LNCAP (cell line): ENCODE measurements around the gene ANKFY1.

ENCODE experiments used
- TF ChIP-seq, protein P1 (sequence below): fragments of 450-650 bp; IDR thresholded peaks from 2 replicates; pipeline ENCODE4 v1.5.1; 2017; ENCODE audit warnings: mild to moderate bottlenecking

The ANKFY1 gene

DNA sequence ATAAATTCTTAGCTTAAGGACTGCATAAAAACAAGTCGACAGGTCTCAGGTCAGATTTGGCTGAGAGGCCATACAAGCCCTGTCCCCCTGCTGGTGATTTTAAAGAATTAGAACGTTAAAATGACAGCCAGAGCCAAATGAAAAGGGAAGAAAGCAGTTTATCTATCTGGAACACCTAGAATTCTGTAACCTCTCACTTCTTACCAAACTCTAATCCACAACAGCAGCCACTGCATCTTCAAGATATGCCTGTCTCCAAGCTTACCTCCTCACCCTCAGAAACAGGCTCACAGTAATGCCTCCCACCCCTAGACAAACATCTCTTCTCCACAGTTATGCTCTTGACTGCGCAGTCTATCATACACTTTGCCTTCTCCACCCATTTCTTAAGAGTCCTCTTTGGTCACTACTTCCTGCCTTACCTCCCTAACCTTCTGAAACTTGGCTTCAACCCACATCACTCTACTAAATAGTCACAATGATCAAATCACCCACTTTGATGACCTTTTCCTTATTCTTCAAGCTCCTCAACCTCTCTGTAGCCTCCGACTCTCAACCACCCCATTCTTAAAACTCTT is 14.2 kb downstream of the ANKFY1 start:
- TF ChIP-seq, protein P1, sequence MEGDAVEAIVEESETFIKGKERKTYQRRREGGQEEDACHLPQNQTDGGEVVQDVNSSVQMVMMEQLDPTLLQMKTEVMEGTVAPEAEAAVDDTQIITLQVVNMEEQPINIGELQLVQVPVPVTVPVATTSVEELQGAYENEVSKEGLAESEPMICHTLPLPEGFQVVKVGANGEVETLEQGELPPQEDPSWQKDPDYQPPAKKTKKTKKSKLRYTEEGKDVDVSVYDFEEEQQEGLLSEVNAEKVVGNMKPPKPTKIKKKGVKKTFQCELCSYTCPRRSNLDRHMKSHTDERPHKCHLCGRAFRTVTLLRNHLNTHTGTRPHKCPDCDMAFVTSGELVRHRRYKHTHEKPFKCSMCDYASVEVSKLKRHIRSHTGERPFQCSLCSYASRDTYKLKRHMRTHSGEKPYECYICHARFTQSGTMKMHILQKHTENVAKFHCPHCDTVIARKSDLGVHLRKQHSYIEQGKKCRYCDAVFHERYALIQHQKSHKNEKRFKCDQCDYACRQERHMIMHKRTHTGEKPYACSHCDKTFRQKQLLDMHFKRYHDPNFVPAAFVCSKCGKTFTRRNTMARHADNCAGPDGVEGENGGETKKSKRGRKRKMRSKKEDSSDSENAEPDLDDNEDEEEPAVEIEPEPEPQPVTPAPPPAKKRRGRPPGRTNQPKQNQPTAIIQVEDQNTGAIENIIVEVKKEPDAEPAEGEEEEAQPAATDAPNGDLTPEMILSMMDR: peak; percentile 50

DNA sequence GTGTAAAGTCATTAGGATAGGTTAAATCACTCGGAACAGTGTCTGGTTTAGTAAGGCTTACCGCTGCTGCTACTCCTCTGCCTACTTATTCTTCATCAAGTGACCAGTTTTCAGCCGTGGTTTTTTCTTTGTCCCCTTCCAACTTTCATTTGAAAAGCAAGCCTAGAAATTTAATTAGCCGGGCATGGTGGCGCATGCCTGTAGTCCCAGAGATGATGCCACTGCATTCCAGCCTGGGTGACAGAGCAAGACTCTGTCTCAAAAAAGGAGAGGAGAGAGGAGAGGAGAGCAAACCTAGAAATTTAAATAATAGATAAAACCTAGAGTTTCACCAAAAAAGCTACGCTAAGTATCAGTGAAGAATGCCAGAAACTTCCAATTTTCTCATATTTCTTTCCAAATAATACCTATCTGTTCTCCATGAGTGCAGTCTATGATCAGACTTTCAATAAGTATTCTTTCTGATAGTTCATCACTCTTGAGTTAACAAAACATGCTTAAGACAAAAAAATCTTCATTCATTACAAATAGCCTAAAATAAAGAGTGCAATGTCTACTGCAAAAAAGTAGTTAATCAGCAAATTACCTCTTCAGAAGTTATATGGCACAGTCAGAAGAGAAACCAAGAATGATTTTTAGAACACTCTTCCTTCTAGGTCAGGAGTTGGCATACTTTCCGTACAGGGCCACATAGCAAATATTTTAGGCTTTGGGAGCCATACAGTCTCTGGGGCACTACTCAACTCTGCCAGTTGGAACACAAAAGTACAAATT is 15.1 kb downstream of the ANKFY1 start:
- TF ChIP-seq, protein P1: no peak

DNA sequence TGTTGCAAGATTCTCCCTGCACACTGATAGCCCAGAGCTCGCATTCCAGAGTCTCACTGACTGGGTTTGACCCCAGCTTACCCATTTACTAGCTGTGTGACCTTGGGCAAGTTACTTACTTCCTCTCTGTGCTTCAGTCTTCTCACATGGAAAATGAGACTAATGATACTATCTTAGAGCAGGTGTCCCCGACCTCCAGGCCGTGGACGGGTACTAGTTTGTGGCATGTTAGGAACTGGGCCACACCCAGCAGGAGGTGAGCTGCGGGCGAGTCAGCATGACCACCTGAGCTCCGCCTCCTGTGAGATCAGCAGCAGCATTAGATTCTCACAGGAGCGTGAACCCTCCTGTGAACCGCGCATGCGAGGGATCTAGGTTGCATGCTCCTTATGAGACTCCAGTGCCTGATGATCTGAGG is 15.8 kb downstream of the ANKFY1 start:
- TF ChIP-seq, protein P1: no peak

DNA sequence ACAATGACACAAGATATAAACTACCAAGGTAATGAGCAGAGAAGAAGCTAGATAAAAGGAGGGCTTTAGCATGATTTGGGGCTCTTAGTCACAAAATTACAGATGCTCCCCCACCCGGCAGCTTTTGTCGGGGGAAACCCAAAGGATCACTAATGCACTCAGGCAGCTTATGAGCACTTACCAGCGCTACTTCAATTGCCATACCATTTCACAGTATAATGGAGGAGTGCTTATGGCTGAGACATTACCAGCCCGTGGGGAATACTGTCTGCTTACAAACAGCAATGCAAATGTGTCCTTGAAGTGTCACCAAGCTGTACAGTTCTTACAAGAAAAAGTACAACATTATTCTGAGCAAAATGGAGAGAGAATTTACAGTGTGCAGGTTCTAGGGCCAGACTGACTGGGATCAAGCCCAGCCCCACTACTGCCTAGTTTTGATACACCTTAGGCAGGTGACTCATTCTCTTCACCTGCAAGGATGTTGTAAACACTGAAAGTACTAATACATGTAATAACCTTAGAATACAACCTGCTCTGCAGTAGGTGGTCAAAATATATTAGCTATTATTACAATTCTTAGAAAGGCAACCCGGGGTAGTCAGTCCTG is 16.3 kb downstream of the ANKFY1 start:
- TF ChIP-seq, protein P1: no peak

DNA sequence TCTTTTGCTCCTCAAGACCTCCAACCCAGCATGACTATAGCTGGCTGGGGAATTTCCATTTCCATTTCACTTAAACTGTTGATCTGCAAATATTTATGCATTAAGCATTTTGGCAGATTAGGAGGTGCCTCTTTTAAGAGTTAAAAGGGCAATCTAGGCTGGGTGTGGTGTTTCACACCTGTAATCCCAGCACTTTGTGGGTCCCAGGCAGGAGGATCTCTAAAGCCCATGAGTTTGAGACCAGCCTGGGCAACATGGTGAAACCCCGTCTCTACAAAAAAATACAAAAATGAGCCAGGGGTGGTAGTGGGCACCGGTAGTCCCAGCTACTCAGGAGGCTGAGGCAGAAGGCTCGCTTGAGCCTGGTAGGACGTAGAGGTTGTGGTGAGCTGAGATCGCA is 17.1 kb downstream of the ANKFY1 start:
- TF ChIP-seq, protein P1: no peak

DNA sequence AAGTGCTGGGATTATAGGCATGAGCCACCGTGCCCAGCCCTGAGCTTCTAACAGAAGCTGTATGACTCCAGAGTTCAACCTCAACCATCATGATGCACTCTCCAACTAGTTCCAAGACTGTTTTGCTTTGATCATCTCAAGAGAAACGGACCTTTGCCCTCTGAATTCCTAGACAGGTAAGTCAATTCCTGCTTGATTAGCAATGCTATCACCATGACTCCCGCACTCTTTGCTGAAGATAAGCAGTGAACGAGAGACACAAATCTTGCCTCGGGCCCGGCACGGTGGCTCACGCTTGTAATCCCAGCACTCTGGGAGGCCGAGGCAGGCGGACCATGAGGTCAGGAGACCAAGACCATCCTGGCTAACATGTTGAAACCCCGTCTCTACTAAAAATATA is 22.2 kb downstream of the ANKFY1 start:
- TF ChIP-seq, protein P1: no peak

DNA sequence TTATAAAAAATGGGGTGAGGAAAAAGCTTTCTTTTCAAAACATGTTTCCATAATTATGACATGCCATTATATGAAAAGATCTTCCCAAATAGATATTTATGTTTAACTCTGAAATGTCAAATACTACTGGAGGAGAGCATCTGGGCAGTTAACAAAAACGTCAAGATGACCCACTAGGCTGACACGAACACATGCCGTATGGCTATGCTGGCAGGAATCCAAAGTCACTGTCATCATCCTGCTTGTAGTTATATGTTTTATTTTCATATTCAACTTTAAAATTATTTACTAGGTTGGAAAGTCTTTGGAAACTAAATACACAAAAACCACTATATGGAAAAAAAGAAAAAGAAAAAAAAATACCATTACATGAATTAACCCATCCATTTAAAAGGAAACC is 27.3 kb downstream of the ANKFY1 start:
- TF ChIP-seq, protein P1: no peak
